ENCODE measurements around the gene NKD2. TPM values are rescaled to one million over a fixed set of nuclear protein-coding genes. Genes with fewer than 3 reads are reported as not detected.
"Not testable (repeated sequence)": the region's sequence is repeated elsewhere in the genome, so short reads cannot be mapped to it uniquely, and the experiment has no call there.

Gene NKD2
- total and polyA plus RNA-seq, 7 experiments from 2014 or later, result 4.8 TPM; not detected in 6

DNA sequence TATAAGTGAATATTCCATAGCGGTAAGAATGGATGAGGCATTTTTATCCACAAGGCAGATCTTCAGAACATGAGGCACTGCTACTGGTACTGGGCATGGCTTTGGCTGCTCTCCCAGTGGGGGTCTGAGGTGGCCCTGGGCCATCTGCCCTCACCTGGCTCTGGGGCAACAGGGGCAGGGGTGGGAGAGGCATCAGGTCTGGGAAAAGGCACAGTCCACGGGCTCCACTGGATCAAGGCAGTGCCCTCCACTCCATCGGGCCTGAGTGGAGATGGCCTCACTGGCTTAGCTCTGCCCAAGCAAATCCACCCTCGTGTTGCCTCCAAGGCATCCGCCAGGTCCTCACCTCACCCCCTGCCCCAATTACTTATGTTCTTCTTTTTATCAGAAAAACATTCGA, 10.9 kb upstream of the NKD2 start:
- Histone ChIP-seq H3K9me3 (ENCODE audit: control insufficient read depth in 2 of 3, low read length in 3 of 3) (no peaks in the 10 kb centered on the region), H3K27ac (ENCODE audit: low read depth, low read length) (no peak overlapping the region), H3K4me1 (ENCODE audit: control insufficient read depth in 2 of 2, insufficient read depth in 2 of 2, low read length in 2 of 2) (peaks cover 0 to 6% of the 10 kb centered on the region in 2 donors), H3K36me3 (ENCODE audit: control insufficient read depth in 2 of 3, insufficient read depth in 3 of 3, low read length in 3 of 3) (no peaks in the 10 kb centered on the region), H3K4me3 (ENCODE audit: low read length) (no peak overlapping the region), H3K27me3 (ENCODE audit: control insufficient read depth in 2 of 2, insufficient read depth in 2 of 2, low read length in 2 of 2) (no peaks in the 10 kb centered on the region)
- Mint-ChIP-seq H3K27ac (no peak overlapping the region), H3K4me3 (no peak overlapping the region), H3K4me1 (peaks cover 6 to 32% (median 10%) of the 10 kb centered on the region in 7 donors), H3K9me3 (no peaks in the 10 kb centered on the region), H3K36me3 (peaks cover 0 to 1% (median 0%) of the 10 kb centered on the region in 5 donors), H3K27me3 (peaks cover 0 to 7% (median under 1%) of the 10 kb centered on the region in 5 donors)
- no peak for ATAC-seq
- ChIA-PET CTCF (no interaction called here), POLR2A (no interaction called here)
- DNase-seq, result peak in 1 of 9 donors; percentile 14
- intact Hi-C loops (cut with micrococcal nuclease), result no loop called here

DNA sequence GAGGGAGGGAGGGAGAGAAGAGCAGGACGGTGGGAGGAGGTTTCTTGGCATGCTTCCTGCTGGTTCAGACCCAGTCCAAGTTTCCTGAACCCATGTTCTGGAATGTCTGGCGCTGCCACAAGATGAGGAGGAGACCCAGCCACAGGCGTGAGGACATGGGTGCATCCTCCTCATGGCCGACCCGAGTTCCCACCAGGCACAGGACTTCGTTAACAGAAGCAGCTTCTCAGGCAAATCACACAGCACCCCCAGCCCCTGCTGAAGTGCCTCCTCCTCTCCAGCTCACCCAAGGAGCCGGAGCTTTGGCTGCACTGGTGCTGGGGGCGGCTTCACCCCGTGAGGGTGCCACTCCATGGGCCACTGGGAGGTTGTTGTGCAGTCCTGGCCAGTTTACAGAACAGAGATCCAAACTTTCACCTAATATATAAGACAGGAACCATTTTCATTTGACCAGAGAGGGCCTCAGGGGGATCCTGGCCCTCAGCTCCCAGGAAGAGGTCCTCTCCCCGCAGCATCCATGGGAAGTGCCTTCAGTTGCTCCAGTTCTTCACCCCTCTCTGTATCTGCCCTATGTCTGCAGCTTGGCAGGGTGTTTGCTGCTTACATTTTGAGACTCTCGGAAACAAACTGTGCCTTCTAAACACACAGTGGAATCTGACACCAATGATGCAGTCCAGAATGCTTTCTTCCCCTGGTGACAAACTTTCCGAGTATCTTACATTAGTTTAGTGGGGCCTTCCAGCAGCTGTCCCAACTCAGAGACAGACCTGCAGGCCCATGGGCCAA, 10.2 kb upstream of the NKD2 start:
- H3K9me3 ChIP-seq (ENCODE audit: control insufficient read depth in 2 of 3, low read length in 3 of 3), result no peaks in the 10 kb centered on the region
- H3K36me3 ChIP-seq (ENCODE audit: control insufficient read depth in 2 of 3, insufficient read depth in 3 of 3, low read length in 3 of 3), result no peaks in the 10 kb centered on the region
- no peak overlapping the region for H3K4me3 Mint-ChIP-seq
- H3K9me3 Mint-ChIP-seq, result no peaks in the 10 kb centered on the region
- H3K27ac ChIP-seq (ENCODE audit: low read depth, low read length), result no peak overlapping the region
- H3K4me1 ChIP-seq (ENCODE audit: control insufficient read depth in 2 of 2, insufficient read depth in 2 of 2, low read length in 2 of 2), result peaks cover 2 to 9% of the 10 kb centered on the region in 2 donors
- CTCF ChIA-PET, result no interaction called here
- peaks cover 0 to 14% (median 0%) of the 10 kb centered on the region in 5 donors for H3K27me3 Mint-ChIP-seq
- POLR2A ChIA-PET, result no interaction called here
- H3K36me3 Mint-ChIP-seq, result peaks cover 0 to 1% (median 0%) of the 10 kb centered on the region in 5 donors
- intact Hi-C loops (cut with micrococcal nuclease), result no loop called here
- no peak overlapping the region for H3K27ac Mint-ChIP-seq
- no peak overlapping the region for H3K4me3 ChIP-seq (ENCODE audit: low read length)
- DNase-seq (no peak), ATAC-seq (no peak)
- peaks cover 6 to 39% (median 16%) of the 10 kb centered on the region in 7 donors for H3K4me1 Mint-ChIP-seq
- no peaks in the 10 kb centered on the region for H3K27me3 ChIP-seq (ENCODE audit: control insufficient read depth in 2 of 2, insufficient read depth in 2 of 2, low read length in 2 of 2)

DNA sequence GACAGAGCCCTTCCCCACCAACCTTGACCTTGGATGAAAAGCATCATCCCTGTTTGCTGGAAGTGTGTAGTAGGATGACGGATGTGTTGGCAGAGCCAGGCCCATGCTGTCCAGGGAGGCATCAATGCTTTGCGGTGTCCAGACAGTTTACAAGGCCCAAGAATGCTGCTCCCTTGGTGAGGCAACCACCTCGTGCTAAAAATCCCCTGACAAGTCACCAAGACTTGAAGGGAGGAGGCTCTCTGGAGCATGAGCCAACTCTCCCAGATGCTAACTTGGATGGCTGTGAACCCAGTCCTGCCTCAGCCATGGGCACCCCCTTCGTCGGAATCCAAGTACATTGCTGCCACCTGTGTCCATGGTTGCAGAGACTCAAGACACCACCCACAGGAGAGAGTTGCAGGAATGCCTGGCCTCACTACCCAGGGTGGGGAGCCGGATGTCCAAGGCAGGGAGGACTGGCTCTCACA, 9.5 kb upstream of the NKD2 start:
- POLR2A ChIA-PET, result no interaction called here
- CTCF ChIA-PET, result no interaction called here
- Mint-ChIP-seq H3K4me1 (peaks cover 6 to 38% (median 21%) of the 10 kb centered on the region in 7 donors), H3K9me3 (no peaks in the 10 kb centered on the region), H3K4me3 (peak overlapping the region in 1 of 10 donors; percentile 7), H3K27ac (no peak overlapping the region), H3K27me3 (peaks cover 0 to 20% (median 0%) of the 10 kb centered on the region in 5 donors), H3K36me3 (peaks cover 0 to 1% (median 0%) of the 10 kb centered on the region in 5 donors)
- ATAC-seq (no peak), DNase-seq (no peak)
- no peaks in the 10 kb centered on the region for H3K27me3 ChIP-seq (ENCODE audit: control insufficient read depth in 2 of 2, insufficient read depth in 2 of 2, low read length in 2 of 2)
- H3K4me3 ChIP-seq (ENCODE audit: low read length), result no peak overlapping the region
- no peaks in the 10 kb centered on the region for H3K9me3 ChIP-seq (ENCODE audit: control insufficient read depth in 2 of 3, low read length in 3 of 3)
- intact Hi-C loops (cut with micrococcal nuclease), result no loop called here
- no peaks in the 10 kb centered on the region for H3K36me3 ChIP-seq (ENCODE audit: control insufficient read depth in 2 of 3, insufficient read depth in 3 of 3, low read length in 3 of 3)
- H3K4me1 ChIP-seq (ENCODE audit: control insufficient read depth in 2 of 2, insufficient read depth in 2 of 2, low read length in 2 of 2), result peaks cover 3 to 16% of the 10 kb centered on the region in 2 donors
- H3K27ac ChIP-seq (ENCODE audit: low read depth, low read length), result no peak overlapping the region

DNA sequence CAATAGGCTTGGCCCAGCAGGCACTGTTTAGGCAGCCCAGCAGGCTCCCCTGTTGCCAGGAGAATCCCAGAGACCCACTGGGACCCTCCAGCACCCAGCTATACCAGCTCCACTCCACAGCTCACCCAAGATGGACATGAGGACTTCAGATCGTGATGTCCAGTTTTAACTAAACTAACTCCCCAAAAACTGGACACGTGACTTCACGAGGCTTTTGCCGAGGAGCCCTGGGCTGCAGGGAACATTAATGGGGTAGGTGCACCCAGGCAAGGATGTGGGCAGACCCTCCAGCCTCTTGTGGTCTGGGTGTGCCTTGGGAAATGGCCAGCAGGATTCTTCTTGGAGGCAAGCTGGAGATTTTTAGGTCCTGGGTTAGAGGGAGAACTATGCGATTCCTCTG, 8.9 kb upstream of the NKD2 start:
- Mint-ChIP-seq H3K9me3 (no peaks in the 10 kb centered on the region), H3K4me1 (peaks cover 6 to 36% (median 24%) of the 10 kb centered on the region in 7 donors), H3K36me3 (peaks cover 0 to 1% (median 0%) of the 10 kb centered on the region in 5 donors), H3K27me3 (peaks cover 0 to 22% (median 0%) of the 10 kb centered on the region in 5 donors), H3K4me3 (no peak overlapping the region), H3K27ac (no peak overlapping the region)
- peaks cover 3 to 20% of the 10 kb centered on the region in 2 donors for H3K4me1 ChIP-seq (ENCODE audit: control insufficient read depth in 2 of 2, insufficient read depth in 2 of 2, low read length in 2 of 2)
- ChIA-PET POLR2A (no interaction called here), CTCF (no interaction called here)
- DNase-seq (no peak), ATAC-seq (no peak)
- H3K27ac ChIP-seq (ENCODE audit: low read depth, low read length), result no peak overlapping the region
- no peak overlapping the region for H3K4me3 ChIP-seq (ENCODE audit: low read length)
- H3K9me3 ChIP-seq (ENCODE audit: control insufficient read depth in 2 of 3, low read length in 3 of 3), result no peaks in the 10 kb centered on the region
- H3K27me3 ChIP-seq (ENCODE audit: control insufficient read depth in 2 of 2, insufficient read depth in 2 of 2, low read length in 2 of 2), result no peaks in the 10 kb centered on the region
- intact Hi-C loops (cut with micrococcal nuclease), result no loop called here
- H3K36me3 ChIP-seq (ENCODE audit: control insufficient read depth in 2 of 3, insufficient read depth in 3 of 3, low read length in 3 of 3), result no peaks in the 10 kb centered on the region

DNA sequence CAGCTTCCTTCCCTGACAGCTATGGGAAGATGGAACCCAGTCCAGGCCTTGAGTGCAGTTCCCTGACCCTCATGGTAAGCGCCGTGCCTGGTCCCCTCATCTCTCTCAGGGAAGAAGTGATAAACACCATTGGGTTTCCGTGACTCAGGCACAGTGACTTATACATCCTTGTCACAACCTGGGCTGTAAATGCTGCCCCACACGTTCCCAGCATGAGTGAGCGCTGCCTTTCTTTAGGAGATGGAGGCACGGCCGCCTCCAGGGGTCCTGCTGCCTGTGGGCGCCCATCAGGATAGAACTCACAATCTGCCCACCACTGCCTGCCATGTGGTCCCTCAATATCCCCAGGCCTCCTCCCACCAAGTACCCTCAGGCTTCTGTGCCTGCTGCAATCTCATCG, 8.3 kb upstream of the NKD2 start:
- no peak overlapping the region for H3K27ac ChIP-seq (ENCODE audit: low read depth, low read length)
- Mint-ChIP-seq H3K27ac (no peak overlapping the region), H3K4me1 (peaks cover 6 to 36% (median 24%) of the 10 kb centered on the region in 7 donors), H3K9me3 (no peaks in the 10 kb centered on the region), H3K27me3 (peaks cover 0 to 22% (median 0%) of the 10 kb centered on the region in 5 donors), H3K4me3 (no peak overlapping the region), H3K36me3 (peaks cover 0 to 1% (median 0%) of the 10 kb centered on the region in 5 donors)
- no peaks in the 10 kb centered on the region for H3K36me3 ChIP-seq (ENCODE audit: control insufficient read depth in 2 of 3, insufficient read depth in 3 of 3, low read length in 3 of 3)
- H3K9me3 ChIP-seq (ENCODE audit: control insufficient read depth in 2 of 3, low read length in 3 of 3), result no peaks in the 10 kb centered on the region
- ChIA-PET CTCF (no interaction called here), POLR2A (no interaction called here)
- intact Hi-C loops (cut with micrococcal nuclease), result no loop called here
- ATAC-seq (no peak), DNase-seq (no peak)
- H3K4me3 ChIP-seq (ENCODE audit: low read length), result no peak overlapping the region
- H3K27me3 ChIP-seq (ENCODE audit: control insufficient read depth in 2 of 2, insufficient read depth in 2 of 2, low read length in 2 of 2), result no peaks in the 10 kb centered on the region
- H3K4me1 ChIP-seq (ENCODE audit: control insufficient read depth in 2 of 2, insufficient read depth in 2 of 2, low read length in 2 of 2), result peaks cover 6 to 24% of the 10 kb centered on the region in 2 donors

DNA sequence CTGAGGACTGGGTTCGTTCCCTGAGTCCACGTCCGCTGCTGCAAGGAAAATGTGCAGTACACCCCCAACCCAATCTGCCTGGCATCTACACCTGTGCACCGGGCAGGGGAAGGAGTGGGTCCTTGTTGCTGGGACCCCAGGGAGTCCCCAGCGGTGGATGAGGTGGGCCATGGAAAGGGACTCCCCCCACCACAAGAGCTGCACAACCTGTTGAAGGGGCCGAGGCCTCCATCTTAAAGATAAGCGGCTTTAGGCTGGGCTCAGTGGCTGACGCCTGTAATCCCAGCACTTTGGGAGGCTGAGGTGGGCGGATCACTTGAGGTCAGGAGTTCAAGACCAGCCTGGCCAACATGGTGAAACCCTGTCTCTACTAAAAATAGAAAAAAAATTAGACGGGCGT, 7.8 kb upstream of the NKD2 start:
- POLR2A ChIA-PET; ATAC-seq; H3K27me3 ChIP-seq (ENCODE audit: control insufficient read depth in 2 of 2, insufficient read depth in 2 of 2, low read length in 2 of 2); H3K36me3 Mint-ChIP-seq; H3K4me3 Mint-ChIP-seq; H3K4me3 ChIP-seq (ENCODE audit: low read length); H3K27ac ChIP-seq (ENCODE audit: low read depth, low read length); intact Hi-C loops (cut with micrococcal nuclease); H3K9me3 ChIP-seq (ENCODE audit: control insufficient read depth in 2 of 3, low read length in 3 of 3); H3K36me3 ChIP-seq (ENCODE audit: control insufficient read depth in 2 of 3, insufficient read depth in 3 of 3, low read length in 3 of 3); H3K9me3 Mint-ChIP-seq; H3K27ac Mint-ChIP-seq; CTCF ChIA-PET: not testable (repeated sequence)
- Mint-ChIP-seq H3K4me1 (peaks cover 9 to 34% (median 26%) of the 10 kb centered on the region in 7 donors), H3K27me3 (peaks cover 2 to 26% (median 2%) of the 10 kb centered on the region in 5 donors)
- DNase-seq, result peak in 1 of 9 donors; percentile 16
- H3K4me1 ChIP-seq (ENCODE audit: control insufficient read depth in 2 of 2, insufficient read depth in 2 of 2, low read length in 2 of 2), result peaks cover 6 to 29% of the 10 kb centered on the region in 2 donors

Measured in naive thymus-derived CD4-positive, alpha-beta T cell (primary cell).